ENCODE data around the gene FIZ1.

DNA sequence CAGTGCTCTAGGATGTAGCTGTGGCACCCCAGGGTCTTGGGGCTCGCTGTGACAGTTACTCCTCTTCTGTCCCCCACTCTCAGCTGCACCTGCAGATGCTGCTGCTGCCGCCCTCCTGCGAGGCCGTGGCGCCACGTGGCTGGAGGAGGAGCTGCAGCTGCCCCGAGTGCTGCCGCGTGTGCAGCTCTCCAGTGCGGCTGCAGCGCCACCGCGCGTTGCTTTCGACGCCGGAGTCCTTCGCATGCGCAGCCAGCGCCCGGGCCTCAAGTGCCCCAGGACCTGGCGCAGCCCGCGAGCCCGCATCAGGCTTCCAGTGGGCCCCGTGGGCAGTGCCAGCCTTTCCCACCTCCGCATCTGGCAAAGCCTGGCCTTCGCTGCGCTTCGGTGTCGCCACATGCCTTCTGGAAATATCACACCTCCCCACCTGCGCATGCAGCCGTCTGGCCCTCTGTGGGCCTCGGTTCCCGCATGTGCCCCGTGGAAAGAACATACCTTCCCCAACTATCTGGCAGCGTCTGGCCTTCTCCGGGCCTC is 40.8 kb upstream of the FIZ1 start:
- TF ChIP-seq, protein P1, sequence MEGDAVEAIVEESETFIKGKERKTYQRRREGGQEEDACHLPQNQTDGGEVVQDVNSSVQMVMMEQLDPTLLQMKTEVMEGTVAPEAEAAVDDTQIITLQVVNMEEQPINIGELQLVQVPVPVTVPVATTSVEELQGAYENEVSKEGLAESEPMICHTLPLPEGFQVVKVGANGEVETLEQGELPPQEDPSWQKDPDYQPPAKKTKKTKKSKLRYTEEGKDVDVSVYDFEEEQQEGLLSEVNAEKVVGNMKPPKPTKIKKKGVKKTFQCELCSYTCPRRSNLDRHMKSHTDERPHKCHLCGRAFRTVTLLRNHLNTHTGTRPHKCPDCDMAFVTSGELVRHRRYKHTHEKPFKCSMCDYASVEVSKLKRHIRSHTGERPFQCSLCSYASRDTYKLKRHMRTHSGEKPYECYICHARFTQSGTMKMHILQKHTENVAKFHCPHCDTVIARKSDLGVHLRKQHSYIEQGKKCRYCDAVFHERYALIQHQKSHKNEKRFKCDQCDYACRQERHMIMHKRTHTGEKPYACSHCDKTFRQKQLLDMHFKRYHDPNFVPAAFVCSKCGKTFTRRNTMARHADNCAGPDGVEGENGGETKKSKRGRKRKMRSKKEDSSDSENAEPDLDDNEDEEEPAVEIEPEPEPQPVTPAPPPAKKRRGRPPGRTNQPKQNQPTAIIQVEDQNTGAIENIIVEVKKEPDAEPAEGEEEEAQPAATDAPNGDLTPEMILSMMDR (IDR thresholded peaks at IDR 0.05), result peak in 5 of 6 experiments; percentile 13 to 59 (median 54)
- no peak for TF ChIP-seq POLR2A (IDR thresholded peaks at IDR 0.05)

Data from thyroid gland (tissue), 4 donors.